Measurements from ENCODE around the gene PLIN1.
"Not testable (repeated sequence)": the region's sequence is repeated elsewhere in the genome, so short reads cannot be mapped to it uniquely, and the experiment has no call there.

Gene PLIN1, protein sequence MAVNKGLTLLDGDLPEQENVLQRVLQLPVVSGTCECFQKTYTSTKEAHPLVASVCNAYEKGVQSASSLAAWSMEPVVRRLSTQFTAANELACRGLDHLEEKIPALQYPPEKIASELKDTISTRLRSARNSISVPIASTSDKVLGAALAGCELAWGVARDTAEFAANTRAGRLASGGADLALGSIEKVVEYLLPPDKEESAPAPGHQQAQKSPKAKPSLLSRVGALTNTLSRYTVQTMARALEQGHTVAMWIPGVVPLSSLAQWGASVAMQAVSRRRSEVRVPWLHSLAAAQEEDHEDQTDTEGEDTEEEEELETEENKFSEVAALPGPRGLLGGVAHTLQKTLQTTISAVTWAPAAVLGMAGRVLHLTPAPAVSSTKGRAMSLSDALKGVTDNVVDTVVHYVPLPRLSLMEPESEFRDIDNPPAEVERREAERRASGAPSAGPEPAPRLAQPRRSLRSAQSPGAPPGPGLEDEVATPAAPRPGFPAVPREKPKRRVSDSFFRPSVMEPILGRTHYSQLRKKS

DNA sequence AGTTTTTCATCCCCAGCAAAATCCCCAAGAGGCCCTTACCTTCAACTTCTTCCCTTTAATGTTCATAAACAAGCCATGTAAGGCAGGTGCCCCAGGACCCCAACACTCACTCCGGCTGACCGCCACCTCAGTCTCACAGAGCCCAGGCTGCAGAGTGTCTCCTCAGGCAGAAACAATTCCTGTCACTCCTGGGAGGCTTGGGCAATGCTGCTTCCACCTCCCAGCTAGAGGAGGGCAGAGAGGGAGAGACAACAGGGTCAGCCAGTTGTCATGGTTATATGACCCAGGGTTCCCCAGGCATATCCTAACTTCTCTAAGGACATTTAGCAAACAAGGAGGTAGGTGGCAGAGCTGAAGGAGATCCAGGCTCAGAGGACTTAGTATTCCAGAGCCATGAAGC, at the start of gene PLIN1:
Gene PLIN1, minus strand, starts transcription at position 156 of the 400 bp plus-strand sequence. CDS start 1,878 bp downstream, outside the sequence.
- DNase-seq: no peak

DNA sequence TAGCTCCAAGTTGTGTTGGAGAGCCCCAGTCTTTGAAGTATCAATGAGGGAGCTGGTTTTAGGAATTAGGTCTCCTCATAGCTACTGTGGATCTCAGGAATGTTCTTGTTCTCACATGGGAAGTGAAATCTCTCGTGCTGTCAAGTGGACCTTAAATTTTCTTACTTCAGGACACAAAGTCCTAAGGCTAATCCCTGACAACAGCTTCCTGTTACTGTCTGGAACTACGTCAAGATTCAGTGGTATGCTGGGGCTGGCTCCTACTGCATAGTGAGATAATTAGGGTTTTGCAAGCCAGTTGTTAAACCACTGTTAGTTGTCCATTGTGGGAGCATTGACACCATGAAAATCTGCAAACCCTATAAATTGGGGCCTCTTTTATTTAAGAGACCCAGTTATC, 49.1 kb upstream of the PLIN1 start:
- no peak for DNase-seq

DNA sequence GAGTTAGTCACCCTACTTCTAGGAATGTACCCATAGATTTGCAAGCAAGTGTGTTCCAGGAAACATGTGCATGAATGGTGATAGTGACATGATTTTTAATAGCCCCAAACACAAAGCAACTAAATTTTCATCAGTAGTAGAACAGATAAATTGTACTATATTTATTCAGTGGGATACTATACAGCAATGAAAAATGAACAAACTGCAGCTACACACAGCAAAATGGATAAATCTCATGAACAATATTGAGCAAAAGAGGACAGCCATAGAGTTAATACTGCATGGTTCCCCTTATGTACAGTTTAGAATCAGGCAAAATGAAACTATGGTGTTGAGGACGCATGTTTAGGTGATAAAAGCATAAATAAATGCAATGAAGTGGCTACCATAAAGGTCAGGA, 45.9 kb upstream of the PLIN1 start:
- no peak for DNase-seq

DNA sequence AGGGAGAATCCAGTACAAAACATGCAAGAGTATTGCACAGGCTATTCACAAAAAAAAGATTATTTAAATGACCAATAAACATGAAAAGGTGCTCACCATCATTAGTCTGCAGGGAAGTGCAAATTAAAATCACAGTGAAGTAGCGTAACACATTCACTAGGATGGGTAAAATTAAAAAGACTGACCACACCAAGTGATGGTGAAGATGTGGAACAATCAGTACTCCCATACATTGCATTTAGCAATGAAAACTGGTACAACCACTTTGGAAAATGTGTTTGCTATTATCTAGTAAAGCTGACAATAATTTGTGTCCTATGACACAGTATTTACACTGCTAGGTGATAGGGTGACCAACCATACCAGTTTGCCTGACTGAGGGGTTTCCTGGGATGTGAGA, 45.5 kb upstream of the PLIN1 start:
- DNase-seq: no peak

DNA sequence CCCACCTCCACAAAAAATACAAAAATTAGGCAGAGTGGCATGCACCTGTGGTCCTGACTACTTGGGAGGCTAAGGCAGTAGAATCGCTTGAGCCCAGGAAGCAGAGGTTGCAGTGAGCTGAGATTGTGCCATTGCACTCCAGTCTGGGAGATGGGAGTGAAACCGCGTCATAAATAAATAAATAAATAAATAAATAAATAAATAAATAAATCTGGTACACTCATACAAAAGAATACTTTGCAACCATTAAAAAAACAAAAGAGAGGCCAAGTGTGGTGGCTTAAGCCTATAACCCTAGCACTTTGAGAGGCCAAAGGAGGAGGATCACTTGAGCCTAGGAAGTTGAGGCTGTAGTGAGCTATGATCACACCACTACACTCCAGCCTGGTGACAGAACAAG, 43.9 kb upstream of the PLIN1 start:
- DNase-seq: no peak

DNA sequence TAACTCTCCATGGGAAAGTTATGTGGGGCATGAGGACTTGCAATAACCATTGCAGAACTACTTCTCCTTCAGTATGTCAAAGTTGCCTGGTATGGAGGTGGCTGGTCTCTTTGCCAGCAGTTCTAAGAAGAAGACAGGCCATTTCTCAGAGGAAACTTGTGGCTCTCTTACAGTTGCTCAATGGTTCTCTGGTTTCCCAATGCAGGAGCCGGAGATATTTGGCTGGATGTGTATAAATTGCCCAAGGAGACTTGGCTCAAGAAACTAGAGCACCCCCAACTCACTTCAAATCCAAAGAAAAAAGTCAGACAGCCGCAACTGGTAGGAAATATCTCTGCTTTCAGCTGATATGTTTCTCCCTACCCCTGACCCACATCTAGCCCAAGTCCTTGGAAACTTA, 35.6 kb upstream of the PLIN1 start:
- no peak for DNase-seq

DNA sequence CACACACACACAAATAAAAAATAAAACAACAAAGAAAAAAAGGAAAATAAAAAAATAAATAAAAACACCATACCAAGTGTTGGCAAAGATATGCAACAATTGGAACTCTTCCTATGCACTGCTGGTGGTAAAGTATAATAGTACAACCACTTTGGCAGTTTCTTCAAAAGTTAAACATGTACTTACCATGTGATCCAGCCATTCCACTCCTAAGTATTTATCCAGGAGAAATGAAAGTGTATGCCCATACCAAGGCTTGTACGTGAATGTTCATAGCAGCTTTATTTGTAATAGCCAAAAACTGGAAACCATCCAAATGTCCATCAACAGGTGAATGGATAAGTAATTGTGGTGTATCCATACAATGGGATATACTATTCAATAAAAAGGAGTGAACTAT, 28.4 kb upstream of the PLIN1 start:
- no peak for DNase-seq

DNA sequence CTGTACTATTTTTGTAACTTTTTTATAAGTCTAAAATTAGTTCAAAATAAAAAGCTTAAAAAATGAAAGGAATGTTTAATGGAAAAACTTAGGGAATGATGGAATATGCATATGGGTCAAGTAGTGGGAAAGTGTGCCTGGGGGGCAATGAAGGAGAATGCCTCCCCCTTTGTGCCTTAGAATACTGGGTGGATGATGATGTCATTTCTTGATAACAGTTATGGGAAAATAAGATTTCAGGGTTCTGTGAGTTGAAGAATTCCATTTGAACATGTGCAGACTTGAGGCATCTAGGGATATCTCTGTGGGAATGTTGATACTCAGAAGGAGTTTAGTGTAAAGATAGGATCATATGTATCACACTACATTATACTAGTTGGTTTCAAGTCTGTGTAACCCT, 25.2 kb upstream of the PLIN1 start:
- no peak for DNase-seq

DNA sequence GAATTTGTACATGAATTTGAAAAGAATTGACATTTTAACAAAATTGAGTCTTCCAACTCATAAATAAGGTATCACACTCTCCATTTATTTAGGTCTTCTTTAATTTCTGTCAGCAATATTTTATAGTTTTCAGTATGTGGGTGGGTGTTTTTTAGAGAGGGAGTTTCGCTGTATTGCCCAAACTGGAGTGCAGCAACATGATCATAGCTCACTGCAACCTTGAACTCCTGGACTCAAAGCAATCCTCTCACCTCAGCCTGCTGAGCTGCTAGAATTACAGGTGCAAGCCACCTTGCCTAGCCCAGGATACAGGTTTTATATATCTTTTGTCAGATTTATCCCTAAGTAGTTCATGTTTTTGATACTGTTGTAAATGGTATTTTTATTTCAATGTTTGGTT, 16.0 kb upstream of the PLIN1 start:
- no peak for DNase-seq

DNA sequence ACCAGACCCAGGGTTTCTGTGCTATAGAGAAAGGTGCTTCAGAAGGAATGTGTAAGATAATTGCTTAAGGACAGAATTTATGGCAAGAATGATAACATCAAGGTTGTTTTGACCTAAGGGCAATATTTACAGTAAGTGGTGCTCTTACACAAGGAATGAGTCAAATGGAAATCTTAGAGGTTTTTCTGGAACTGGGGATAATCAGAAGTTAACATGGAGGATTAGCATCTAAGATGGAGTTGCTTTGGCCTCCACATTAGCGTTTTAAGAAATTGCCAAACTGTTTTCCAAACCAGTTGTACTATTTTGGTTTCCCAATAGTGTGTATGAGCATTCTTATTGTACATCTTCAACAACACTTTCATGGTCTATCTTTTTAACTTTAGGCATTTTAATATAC, 14.5 kb upstream of the PLIN1 start:
- no peak for DNase-seq

DNA sequence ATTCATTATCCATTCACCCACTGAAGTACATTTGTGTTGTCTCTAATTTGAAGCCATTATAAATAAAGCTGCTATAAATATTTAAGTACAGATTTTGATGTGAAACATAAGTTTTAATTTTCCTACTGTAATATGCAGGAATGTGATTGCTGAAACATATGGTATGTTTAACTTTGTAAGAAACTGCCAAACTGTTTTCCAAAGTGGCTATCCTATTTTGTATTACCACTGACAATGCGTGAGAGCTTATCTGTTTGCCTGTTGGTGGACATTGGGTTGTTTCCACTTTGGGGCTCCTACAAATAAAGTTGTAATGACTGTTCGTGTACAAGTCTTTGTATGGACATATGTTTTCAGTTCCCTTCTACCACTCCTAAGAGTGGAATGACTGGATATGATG, 13.9 kb upstream of the PLIN1 start:
- no peak for DNase-seq

DNA sequence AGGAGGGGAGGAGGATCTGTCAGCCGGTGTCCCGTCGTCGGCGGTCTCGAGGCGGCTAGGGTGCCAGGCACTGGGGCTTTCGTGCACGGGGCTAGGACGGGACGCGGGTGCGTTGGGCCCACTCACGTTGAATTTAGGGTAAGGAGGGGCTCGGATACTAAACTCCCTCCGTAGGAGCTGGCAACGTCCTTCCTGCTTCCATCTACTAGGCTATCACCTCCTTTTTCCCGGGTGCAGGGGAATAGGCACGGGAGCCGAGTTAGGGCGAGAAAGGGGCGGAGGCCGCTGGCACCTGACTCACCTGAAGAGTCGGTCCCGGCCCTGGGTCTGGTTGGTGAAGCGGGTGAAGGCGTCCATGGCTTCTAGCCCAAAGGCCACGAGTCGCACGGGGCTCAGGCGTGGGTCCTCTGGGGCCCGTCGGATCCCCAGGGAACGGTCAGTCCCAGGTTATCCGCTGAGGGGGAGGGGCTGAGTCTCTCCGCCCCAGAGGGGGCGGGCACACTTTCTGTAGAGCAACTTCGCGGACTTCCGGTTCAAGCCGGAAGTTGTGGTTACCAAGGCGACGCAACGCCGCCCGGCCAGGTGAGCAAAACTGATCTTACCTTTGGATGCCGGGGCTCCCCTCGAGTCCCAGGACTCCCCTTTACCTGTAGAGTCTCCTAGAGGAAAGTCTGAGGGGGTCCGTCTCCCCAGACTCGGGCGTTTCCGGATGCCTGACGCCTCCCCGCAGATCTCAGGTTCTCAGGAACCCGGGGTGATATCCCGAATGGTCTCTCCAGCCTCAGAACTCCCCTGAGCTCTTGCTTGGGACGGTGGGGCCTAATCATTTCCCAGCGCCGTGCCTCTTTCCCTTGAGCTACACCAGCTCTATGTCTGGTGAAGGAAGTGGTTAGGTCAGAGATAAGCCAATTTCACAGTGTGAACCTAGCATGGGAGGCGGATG, 11.4 kb upstream of the PLIN1 start, which contains the start of the genes PEX11A and WDR93:
Gene PEX11A, minus strand, starts transcription at position 479 of the 943 bp plus-strand sequence. Its CDS starts 122 bp downstream, at position 357.
Gene WDR93, plus strand, starts transcription at position 536 of the 943 bp plus-strand sequence. CDS start 10,936 bp downstream, outside the sequence.
- peak; percentile 81 for DNase-seq

DNA sequence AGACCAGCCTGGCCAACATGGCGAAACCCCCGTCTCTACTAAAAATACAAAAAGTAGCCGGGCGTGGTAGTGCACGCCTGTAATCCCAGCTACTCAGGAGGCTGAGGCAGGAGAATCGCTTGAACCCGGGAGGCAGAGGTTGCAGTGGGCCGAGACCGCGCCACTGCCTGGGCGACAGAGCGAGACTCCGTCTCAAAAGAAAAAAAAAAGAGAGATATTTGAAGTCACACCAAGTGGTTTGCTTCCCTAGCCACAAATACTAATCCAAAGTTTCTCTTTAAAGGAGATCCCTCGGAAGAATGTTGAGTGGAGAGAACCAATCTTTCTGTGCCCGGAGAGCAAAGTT, 10.7 kb upstream of the PLIN1 start:
- not testable (repeated sequence) for DNase-seq

DNA sequence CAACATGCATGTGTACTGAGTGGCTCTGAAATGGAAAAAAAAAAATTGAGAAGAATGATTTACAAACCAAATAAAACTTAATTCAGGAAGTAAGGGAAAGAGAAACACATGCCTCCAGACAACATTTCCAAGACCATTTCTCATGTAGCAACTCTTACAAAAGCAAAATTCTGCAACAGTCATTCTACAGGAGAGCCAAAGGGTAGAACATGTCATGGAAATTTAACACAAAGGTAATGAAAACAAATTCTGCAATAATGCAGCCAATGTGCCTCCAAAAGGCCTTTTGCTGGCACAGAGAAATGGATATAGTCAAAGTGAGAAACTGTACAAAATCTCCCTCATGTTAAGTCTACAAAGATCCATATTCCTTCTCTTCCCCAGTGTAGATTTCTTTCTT, 7.4 kb upstream of the PLIN1 start:
- DNase-seq: no peak

DNA sequence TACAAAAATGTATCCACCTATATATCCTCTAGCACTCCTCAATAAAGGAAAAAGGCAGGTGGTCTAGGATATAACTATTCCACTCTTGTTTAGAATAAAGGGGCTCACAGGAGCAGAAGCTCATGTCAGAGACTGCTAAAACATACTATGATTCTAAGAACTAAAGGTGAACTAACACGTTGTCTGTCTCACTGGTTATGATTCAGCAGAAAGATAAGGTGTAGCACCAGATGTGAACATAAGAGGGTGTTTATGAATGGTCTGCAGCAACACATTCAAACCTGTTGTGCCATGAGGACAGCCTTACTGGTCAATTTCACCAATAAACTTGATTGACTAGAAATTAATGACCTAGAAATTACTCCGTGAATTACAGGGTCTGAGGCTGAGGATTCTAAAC, 6.8 kb upstream of the PLIN1 start:
- DNase-seq: no peak

DNA sequence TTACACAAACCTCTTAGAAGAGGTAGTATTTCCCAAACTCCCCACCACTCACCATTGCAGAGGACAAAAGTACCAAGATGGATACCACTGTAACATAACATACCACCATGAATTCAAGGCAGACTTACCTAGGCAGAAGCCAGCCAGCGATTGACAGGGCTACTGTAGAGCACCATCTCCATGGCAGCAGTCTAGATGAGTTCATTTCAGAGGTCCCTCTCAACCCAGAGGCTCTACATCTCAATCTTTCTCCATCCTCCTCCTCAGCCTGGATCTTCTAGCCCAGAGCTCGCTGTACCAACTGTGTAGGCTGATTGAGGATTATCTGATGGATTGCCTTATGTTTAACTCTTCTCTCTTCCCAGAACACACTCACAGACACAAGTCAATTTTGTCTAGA, 2.0 kb upstream of the PLIN1 start:
- DNase-seq: no peak

DNA sequence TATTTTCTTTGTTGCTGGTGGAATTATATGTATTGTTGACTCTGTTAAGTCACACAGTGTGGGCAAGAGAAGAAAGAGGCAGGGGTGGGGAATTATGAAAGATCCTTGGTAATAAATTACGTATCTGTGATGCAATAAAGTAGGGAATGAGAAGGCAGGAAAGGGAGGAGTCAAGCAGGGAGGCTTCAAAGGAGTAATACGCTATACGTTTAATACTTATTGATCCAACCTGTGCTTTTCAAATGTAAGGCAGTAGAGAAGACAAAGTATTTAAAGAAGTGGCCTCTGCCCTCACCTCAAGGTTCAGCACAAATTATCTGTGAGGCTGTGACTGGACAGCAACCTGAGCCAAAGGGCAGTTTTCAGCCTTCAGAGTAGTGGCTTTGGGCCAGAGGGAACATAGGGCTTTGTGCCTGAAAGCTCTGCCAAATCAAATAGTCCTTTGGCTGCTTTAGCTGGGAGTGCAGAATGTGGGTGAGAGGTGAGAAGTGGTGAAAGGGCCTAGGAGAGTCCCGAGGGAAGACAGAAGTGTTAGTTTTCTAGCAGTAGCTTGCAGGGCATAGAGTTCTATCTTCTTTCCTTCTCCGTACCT, 1.2 kb upstream of the PLIN1 start:
- no peak for DNase-seq

DNA sequence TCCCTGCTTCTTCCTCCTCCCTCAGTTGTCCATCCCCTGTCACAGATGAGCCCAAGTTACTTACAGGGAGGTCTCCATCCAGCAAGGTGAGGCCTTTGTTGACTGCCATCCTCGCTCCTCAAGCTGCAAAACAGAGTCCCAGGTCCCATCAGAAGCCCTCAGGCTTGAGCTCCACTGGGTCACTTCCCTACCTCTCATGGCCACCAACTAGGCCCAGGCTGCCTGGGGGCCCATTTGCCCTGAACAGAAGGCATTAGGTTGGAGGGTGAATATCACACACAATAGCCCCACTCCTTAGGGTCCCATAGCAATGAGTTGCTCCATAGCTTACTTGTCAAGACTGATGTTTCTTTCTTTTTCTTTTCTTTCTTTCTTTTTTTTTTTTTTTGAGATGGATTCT, 1.8 kb downstream of the PLIN1 start:
- no peak for DNase-seq

DNA sequence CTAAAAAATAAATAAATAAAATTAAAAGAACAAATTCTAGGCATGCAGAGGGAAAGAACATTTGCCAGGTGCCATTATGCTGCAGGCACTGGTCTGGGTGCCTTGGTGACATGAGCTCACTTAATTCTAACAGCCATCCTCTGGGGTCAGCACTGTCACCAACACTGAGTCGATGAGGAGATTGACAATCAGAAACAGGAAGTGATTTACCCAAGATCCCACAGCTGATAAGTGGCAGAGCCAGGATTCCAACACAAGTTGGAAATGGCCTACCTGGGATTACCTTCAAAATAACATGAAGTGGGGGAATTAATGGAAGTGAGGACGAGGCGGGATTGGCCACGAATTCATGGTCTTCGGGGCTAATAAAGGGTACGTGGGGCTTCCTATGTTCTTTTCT, 3.6 kb downstream of the PLIN1 start:
- DNase-seq: no peak

DNA sequence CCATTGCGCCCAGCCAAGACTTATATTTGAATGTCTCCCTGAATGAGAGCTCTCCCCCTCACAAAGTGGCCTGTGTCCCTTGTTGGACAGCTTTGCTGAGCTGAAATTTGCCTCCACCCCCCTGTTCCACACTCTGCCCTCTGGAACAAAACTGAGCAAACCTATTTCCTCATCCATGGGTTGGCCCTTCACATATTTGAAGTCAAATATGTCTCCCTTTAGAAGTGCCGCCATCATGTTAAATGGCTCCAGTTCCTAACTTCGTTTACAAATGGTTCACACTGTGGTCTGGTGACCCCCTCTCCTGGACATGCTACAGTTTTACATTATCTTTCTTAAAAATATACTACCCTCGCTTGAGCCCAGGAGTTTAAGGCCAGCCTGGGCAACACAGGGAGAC, 4.6 kb downstream of the PLIN1 start:
- no peak for DNase-seq

DNA sequence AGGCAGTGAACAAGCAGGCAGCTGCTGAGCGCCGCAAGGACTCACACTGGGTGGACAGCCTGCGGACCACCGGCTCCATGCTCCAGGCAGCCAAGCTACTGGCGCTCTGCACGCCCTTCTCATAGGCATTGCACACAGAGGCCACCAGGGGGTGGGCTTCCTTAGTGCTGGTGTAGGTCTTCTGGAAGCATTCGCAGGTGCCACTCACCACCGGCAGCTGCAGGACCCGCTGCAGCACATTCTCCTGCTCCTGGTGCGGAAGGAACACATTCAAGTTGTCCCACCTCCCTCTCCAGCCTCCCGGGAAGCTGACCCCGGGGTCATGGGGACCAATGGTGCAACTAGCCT, 6.0 kb downstream of the PLIN1 start:
- DNase-seq: no peak

DNA sequence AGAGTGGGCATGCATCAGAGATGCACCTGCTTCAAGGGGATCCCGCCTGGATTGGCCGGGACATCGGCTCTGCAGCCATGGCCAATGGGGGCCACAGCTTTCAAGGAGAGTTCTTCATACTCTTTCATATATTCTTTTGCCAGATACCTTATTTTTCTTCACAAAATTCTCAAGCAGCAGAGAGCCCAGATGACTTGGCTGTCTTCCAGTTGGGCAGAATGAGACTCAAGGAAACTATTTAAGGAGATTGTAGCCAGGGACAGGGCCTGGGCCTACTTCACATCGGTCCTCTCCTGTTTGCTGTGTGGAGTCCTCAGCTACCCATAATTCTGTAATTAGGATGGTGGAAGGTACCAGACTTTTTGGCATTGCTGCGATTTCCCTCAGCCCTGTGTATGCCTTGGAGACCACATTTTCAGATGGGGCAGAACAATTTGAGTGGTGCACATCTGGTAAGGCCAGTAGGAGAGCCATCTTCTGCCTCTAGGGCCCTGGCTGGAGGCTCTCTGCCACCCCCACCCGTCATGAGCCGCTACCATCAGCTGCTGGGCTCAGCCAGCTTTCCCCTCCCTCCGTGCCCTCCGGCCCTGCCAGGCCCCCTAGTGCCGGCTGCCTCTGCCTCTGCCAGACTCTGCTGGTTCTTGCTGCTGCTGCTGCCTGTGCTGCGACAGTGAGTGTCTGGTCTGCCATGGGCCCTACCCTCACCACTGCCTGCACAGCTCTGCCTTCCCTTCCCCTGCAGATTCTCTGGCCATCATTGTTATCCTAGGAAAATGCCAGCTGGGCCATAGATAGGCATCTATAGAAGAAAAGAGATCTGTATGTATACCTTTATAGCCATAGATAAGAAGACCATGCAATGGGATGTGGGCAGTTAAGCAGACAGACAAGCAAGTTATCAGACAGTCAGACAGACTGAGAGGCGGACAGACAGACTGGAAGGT, 6.7 kb downstream of the PLIN1 start:
- DNase-seq: no peak
